Stimulated activated naive B cell treated with anti-CD40 and anti-IgM and Interleukin-4, amounts not matched to agents 10 μg/mL and 1 μg/mL and 100 μg/mL, for 72 hours (primary cell): ENCODE data around the gene GANAB.
A peak's percentile ranks its signal among the peaks of the same experiment; 100 is the strongest.
"Not testable (repeated sequence)": the region's sequence is repeated elsewhere in the genome, so short reads cannot be mapped to it uniquely, and the experiment has no call there.

Source experiments
- ATAC-seq, 2 donors: fragments of 150-1000 bp; cut with Tn5 transposase; replicated peaks; 2 replicates each; pipeline ENCODE4 v1.10.0; 2021; ENCODE audit warnings: moderate library complexity in 1 of 2
- DNase-seq: peaks from one replicate; pipeline ENCODE4 v3.0.0; 2021
- H3K27ac Mint-ChIP-seq: one replicate; pipeline ENCODE4 v1.8.0; 2022; ENCODE audit warnings: mild to moderate bottlenecking, mixed read lengths
- H3K27me3 Mint-ChIP-seq, 2 donors: one replicate each; pipeline ENCODE4 v1.8.0; 2022; ENCODE audit warnings: mixed read lengths in 2 of 2
- H3K36me3 Mint-ChIP-seq, 2 donors: one replicate each; pipeline ENCODE4 v1.8.0; 2022; ENCODE audit warnings: mixed read lengths in 2 of 2, mild to moderate bottlenecking in 1 of 2
- H3K4me1 Mint-ChIP-seq, 2 donors: one replicate each; pipeline ENCODE4 v1.8.0; 2022; ENCODE audit warnings: mixed read lengths in 2 of 2, mild to moderate bottlenecking in 1 of 2
- H3K4me3 Mint-ChIP-seq, 2 donors: one replicate each; pipeline ENCODE4 v1.8.0; 2022; ENCODE audit warnings: mild to moderate bottlenecking in 2 of 2, mixed read lengths in 2 of 2, moderate library complexity in 1 of 2
- H3K9me3 Mint-ChIP-seq, 2 donors: one replicate each; pipeline ENCODE4 v1.8.0; 2022; ENCODE audit warnings: mixed read lengths in 2 of 2, mild to moderate bottlenecking in 1 of 2

GANAB gene

DNA sequence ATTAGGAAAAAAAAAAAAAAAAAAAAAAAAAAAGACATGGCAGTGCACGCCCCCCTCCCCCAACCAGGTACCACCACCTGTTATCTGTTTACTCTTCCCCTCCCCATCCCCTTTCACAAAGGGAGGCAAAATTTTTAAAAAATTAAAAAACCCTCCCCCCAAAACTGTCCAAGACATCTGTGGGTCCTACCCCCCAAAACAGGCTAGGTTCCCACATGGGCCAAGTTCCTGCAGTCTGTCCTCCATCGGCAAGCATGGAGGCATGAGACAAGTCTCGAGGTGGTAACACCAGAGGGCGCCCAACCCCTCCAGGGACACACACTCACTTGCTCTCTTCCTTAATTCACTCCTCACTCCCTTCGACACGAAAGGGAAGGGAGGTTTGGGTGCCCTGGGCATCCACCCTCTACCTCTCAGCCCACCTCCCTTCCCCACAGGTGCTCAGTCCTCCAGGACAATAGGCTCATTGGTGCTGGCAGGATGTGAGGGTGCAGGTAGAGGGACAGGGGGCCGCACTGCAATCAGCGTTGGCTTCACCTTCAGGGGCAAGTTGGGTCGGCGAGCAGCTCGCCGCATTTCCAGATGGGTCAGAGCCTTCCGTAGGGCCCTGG lies 52.9 kb downstream of the GANAB start:
- ATAC-seq, result no peak
- peak overlapping the region; percentile 41 to 69 for H3K4me3 Mint-ChIP-seq
- no peak for DNase-seq
- peak overlapping the region; percentile 90 for H3K27ac Mint-ChIP-seq
- H3K27me3 Mint-ChIP-seq, result no peaks in the 10 kb centered on the region
- H3K36me3 Mint-ChIP-seq, result peaks cover 51 to 60% of the 10 kb centered on the region in 2 donors
- peaks cover 33 to 62% of the 10 kb centered on the region in 2 donors for H3K4me1 Mint-ChIP-seq
- H3K9me3 Mint-ChIP-seq, result no peaks in the 10 kb centered on the region

DNA sequence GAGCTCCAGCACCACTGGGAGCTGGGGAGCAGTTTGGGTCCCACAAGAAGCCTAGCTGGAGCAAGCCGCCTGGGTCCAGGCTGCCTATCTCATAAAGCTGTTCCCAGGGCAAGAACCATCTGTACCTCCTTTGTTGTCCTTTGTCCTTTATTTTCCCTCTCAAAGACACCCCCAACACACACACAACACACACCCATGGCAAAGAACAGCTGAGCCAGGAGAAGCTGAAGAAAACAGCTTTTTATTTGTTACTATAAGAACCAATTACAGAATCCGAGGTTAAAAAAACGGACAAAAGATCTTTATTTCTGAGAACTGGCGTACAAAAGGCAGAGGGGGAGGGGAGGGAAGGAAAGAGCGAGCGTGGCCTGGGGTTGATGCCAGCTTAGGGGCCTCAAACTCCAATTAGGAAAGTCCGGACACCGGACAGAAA lies 53.4 kb downstream of the GANAB start:
- Mint-ChIP-seq H3K4me1 (peaks cover 29 to 57% of the 10 kb centered on the region in 2 donors), H3K9me3 (no peaks in the 10 kb centered on the region), H3K36me3 (peaks cover 46 to 55% of the 10 kb centered on the region in 2 donors), H3K4me3 (no peak overlapping the region), H3K27me3 (no peaks in the 10 kb centered on the region), H3K27ac (peak overlapping the region; percentile 99)
- ATAC-seq (no peak), DNase-seq (no peak)

DNA sequence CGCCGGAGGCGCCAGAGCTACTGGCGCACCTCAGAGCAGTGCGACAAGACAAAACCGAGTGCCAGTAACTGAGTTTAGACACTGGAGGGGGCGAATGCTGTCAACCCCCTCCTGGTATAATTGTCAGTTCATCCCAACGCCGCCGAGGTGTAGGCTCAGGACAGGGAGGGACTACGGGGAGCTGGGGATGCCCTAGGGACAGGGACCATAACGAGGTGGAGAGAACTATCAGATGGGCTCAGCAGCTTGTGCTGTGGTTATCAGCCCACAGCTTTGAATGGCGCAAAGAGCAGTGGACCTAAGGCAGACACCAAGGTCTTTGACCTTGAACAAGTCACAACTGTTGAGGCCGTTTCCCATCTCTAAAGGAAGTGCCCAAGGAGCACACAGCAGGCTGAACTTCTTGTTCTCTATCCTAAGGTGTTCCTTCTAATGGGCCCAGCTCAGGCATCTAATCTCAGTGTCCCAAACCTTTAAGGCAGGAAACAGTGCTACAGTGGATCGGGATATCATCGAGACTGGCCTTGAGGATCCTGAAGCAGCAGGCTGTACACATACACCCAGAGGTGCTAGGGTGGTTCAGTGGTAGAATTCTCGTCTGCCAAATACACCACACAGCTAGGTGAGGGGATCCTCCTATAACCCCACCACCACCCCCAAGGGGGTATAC lies 54.1 kb downstream of the GANAB start:
- DNase-seq (no peak), ATAC-seq (peak; percentile 6 to 8)
- H3K4me3 Mint-ChIP-seq, result peak overlapping the region; percentile 92 to 97
- no peaks in the 10 kb centered on the region for H3K9me3 Mint-ChIP-seq
- H3K27ac Mint-ChIP-seq, result peak overlapping the region; percentile 99
- peaks cover 23 to 49% of the 10 kb centered on the region in 2 donors for H3K4me1 Mint-ChIP-seq
- peaks cover 41 to 48% of the 10 kb centered on the region in 2 donors for H3K36me3 Mint-ChIP-seq
- H3K27me3 Mint-ChIP-seq, result no peaks in the 10 kb centered on the region

DNA sequence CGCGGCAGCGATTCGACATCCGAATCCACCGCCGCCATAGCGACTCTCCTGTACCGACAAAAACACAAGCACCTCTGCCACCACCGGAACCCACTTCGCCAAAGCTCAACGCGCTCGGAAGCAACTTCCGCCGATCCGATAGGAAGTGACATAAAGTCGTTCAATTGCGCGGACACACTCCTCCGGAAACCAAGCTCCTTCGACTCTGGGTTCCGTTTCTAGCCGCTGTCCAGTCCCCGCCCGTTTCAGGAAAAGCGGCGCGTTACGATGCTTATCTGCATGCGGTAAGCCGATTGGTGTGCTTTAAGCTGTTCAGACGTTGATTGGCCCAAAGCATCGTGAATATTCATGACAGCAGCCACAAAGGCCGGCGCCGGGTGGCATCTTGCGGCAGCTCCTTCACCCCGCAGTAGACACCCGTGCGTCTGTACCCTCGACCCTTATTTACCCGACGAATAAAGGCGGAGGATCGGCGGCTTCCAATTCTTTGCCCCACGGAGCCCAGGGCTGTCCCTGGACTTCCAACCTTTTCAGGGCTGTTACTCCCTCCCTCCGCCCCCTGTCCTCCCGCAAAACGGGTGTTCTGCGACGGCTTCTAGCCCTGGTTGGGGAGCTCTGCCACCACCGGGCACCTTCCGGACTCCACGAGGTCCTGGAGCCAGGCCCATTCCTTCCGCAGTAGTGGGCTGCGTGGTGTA lies 54.8 kb downstream of the GANAB start, which contains the start of gene TUT1:
TSS of gene TUT1 (minus strand) at position 76 of the 698 bp plus-strand sequence. CDS start at position 38, 38 bp downstream.
- no peaks in the 10 kb centered on the region for H3K9me3 Mint-ChIP-seq
- H3K27ac Mint-ChIP-seq, result peak within 1 kb of the TSS; percentile 99
- peak within 1 kb of the TSS; percentile 92 to 97 for H3K4me3 Mint-ChIP-seq
- no peaks in the 10 kb centered on the region for H3K27me3 Mint-ChIP-seq
- ATAC-seq, result peak; percentile 89 to 95
- H3K4me1 Mint-ChIP-seq, result peaks cover 21 to 46% of the 10 kb centered on the region in 2 donors
- DNase-seq, result peak; percentile 96
- peaks cover 37 to 47% of the 10 kb centered on the region in 2 donors for H3K36me3 Mint-ChIP-seq

DNA sequence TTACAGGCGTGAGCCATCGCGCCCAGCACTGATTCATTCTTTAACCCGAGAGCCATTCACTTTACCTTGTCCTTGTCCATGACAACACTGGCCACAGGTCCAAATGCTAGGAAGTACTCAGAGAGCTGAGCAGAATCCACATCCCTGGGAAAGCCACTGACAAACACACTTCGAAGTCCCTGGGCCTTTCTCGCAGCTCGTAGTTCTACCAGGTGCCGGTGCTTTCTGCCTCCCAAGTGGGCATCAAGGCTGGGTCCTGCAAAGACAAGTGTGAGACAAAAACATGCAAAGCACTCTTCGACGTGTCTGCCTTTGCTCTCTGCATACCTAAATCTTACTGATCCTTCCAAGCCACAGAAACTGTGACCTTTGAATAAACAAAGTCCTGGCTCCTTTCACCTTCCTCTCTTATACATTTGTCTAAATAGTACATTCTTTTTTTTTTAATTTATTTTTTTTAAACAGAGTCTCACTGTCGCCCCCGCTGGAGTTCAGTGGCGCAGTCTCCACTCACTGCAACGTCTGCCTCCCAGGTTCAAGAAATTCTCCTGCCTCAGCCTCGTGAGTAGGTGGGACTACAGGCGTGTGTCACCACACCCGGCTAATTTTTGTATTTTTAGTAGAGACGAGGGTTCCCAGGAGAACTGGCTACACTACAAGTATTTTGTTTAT lies 57.3 kb downstream of the GANAB start:
- peak overlapping the region in 1 of 2 donors; percentile 17 for H3K4me3 Mint-ChIP-seq
- H3K27me3 Mint-ChIP-seq, result no peaks in the 10 kb centered on the region
- DNase-seq, result no peak
- peaks cover 23 to 38% of the 10 kb centered on the region in 2 donors for H3K36me3 Mint-ChIP-seq
- H3K4me1 Mint-ChIP-seq, result peaks cover 19 to 32% of the 10 kb centered on the region in 2 donors
- ATAC-seq, result no peak
- peak overlapping the region; percentile 25 for H3K27ac Mint-ChIP-seq
- H3K9me3 Mint-ChIP-seq, result no peaks in the 10 kb centered on the region

DNA sequence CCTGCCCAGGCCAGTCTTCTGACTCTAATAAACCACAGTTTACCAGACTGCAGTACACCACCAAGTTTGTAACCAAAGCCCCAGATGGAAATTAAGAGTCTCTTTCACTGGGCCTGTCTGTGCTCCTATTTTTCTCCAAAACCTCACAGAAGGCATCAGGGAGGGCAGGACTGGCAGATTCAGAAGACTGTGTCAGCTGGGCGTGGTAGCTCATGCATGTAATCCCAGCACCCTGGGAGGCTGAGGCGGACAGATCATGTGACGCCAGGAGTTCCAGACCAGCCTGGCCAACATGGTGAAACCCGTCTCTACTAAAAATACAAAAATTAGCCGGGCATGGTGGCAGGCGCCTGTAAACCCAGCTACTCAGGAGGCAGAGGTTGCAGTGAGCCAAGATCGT lies 61.1 kb downstream of the GANAB start:
- not testable (repeated sequence) for DNase-seq, H3K9me3 Mint-ChIP-seq, H3K27ac Mint-ChIP-seq, ATAC-seq, H3K4me3 Mint-ChIP-seq, H3K4me1 Mint-ChIP-seq, H3K27me3 Mint-ChIP-seq
- peaks cover 15 to 25% of the 10 kb centered on the region in 2 donors for H3K36me3 Mint-ChIP-seq

DNA sequence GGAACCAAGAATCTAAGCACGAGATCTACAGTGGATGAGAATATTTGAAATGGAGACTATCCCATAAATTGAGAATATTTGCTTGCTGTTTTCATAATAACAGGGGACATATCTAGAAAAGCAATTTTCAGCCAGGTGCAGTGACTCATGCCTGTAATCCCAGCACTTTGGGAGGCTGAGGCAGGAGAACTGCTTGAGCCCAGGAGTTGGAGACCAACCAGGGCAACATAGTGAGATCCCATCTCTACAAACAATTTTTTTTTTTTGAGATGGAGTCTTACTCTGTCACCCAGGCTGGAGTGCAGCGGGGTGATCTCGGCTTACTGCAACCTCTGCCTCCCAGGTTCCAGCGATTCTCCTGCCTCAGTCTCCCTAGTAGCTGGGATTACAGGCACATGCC lies 64.7 kb downstream of the GANAB start:
- peaks cover 24 to 36% of the 10 kb centered on the region in 2 donors for H3K36me3 Mint-ChIP-seq
- ATAC-seq, H3K4me1 Mint-ChIP-seq, H3K27ac Mint-ChIP-seq, H3K9me3 Mint-ChIP-seq, H3K4me3 Mint-ChIP-seq, H3K27me3 Mint-ChIP-seq, DNase-seq: not testable (repeated sequence)

DNA sequence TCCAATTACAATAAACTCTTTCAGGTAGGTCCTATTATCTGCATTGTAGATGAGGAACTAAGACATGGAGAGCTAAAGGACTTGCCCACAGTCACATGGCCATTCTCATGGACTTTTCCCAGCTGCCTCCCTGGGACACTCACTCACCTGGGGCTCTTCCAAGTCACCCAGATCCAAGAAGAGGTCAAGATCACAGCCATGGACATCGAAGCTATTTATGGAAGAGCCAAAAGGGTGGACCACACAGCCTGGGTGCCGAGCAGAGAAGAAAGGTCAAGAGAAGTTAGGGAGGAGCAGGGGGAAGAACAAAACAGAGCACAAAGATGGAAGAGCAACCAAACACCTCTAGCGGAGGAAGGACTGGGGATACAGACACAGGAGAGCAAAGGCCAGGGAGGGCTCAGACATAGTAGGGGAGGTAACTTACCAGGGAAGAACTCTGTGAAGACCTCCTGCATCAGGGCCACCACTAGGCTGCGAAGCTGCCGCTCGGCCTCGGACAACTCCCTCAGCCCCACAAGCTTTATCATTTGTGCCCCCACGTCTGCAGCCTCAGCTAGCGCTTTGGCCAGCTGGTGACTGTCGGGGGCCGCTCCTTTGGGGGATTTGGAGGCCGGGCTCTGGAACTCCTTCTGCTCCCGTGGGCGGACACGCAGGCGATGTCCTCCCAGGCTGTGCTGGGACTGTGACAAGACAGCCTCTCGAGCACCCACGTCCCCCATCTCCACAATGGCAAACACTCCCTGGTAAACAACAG lies 65.3 kb downstream of the GANAB start:
- Mint-ChIP-seq H3K9me3 (no peaks in the 10 kb centered on the region), H3K27me3 (no peaks in the 10 kb centered on the region), H3K4me3 (no peak overlapping the region), H3K27ac (peak overlapping the region; percentile 57), H3K36me3 (peaks cover 24 to 38% of the 10 kb centered on the region in 2 donors), H3K4me1 (peaks cover 4 to 7% of the 10 kb centered on the region in 2 donors)
- DNase-seq, result no peak
- ATAC-seq, result no peak

DNA sequence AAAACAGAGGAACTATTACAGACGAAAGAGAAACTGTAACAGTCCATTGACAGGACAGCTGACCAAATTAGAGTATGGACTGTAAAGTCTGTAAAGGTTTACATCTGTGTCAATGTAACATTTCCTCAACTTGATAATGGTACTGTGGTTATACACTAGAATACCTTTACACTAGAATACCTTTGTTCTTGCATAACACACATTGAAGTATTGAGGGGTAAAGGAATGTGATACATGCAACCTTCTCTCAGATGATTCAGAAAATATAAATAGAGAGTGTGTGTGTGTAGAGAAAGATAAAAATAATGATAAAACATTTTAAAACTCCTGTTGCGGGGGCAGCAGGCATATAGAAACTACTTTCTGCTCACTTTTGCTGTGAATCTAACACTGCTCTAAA lies 67.2 kb downstream of the GANAB start:
- no peak for DNase-seq
- H3K4me3 Mint-ChIP-seq, result no peak overlapping the region
- H3K36me3 Mint-ChIP-seq, result peaks cover 34 to 49% of the 10 kb centered on the region in 2 donors

DNA sequence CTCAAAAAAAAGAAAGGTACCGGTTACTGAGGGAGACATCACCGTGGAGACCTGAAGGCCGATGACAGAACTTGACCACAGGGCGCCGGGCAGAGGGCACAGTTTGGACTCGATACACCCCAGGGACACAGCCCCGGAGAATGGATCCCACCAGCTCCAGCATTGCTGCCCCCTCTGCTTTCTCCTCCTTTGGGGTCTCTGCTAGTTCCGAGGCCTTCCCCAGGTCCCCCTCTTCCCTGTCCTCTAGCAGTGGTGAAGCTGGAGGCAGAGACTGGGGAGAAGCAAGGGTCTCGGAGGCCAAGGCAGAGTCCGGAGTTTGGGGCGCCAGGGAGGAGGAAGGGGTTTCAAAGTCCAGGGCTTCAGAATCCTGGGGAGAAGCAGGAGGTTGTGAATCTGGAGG lies 67.9 kb downstream of the GANAB start:
- no peak overlapping the region for H3K4me3 Mint-ChIP-seq
- H3K27ac Mint-ChIP-seq, result no peak overlapping the region
- ATAC-seq, result no peak

More for the DNA sequence above, 67.2 kb downstream of the GANAB start:
- Mint-ChIP-seq H3K4me1 (peaks cover 16 to 25% of the 10 kb centered on the region in 2 donors), H3K27ac (no peak overlapping the region), H3K27me3 (no peaks in the 10 kb centered on the region), H3K9me3 (no peaks in the 10 kb centered on the region)
- no peak for ATAC-seq

DNA sequence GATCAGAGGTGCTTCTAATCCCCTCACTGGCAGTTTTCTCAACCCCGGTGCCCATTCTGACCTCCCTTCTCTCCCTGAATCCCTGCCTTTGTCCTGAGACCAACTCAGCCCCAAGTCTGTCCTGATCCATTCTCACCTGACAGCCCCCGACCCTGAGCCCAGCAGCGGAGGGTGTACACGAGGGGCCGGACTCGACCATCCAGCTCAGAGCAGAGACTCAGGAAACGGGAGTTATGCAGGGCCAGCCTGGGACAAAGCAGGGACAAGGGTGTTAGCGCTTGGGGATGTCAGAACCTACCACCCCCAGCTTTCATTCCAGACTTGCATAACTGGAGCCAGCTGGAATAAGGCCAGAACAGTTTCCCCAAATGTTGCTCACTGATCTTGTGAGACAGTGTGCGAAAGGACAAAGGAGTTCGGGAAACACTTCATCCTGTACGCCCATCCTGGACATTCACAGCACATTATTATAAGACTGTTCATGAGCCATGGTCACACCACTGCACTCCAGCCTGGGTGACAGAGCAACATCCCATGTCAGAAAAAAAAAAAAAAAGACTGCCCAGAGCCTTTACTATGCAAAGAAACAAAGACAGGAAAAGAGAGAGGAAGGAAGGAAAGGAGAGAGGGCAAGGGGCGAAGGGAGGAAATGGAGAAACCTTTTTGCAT lies 69.2 kb downstream of the GANAB start:
- DNase-seq, result no peak
- Mint-ChIP-seq H3K9me3 (no peaks in the 10 kb centered on the region), H3K4me1 (peaks cover 25 to 39% of the 10 kb centered on the region in 2 donors), H3K36me3 (peaks cover 48 to 61% of the 10 kb centered on the region in 2 donors), H3K4me3 (no peak overlapping the region), H3K27ac (peak overlapping the region; percentile 26), H3K27me3 (no peaks in the 10 kb centered on the region)
- no peak for ATAC-seq

More for the DNA sequence above, 67.9 kb downstream of the GANAB start:
- Mint-ChIP-seq H3K36me3 (peaks cover 34 to 48% of the 10 kb centered on the region in 2 donors), H3K27me3 (no peaks in the 10 kb centered on the region), H3K9me3 (no peaks in the 10 kb centered on the region), H3K4me1 (peaks cover 18 to 26% of the 10 kb centered on the region in 2 donors)
- DNase-seq, result no peak

DNA sequence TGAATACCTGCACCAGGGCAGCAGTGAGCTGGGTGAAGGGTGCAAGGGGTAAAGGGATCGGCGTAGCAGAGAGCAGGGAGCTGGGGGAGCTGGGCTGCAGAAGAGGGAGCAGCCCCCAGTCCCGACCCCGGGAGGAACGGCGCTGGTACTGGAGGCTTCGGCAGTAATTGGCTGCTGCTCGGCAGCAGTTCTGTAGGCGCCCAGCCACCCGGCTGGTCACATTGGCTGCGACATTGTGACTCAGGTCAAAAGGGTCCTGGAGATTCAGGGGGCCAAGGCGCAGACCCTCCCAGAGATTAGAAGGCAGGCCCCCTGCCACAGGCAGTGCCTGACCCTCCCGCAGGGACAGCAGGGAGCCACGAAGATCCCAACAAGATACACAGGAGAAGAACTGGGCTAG lies 70.6 kb downstream of the GANAB start:
- no peaks in the 10 kb centered on the region for H3K9me3 Mint-ChIP-seq
- H3K36me3 Mint-ChIP-seq, result peaks cover 54 to 67% of the 10 kb centered on the region in 2 donors
- H3K4me1 Mint-ChIP-seq, result peaks cover 36 to 53% of the 10 kb centered on the region in 2 donors
- no peaks in the 10 kb centered on the region for H3K27me3 Mint-ChIP-seq
- H3K27ac Mint-ChIP-seq, result peak overlapping the region; percentile 80
- peak overlapping the region; percentile 94 to 97 for H3K4me3 Mint-ChIP-seq
- ATAC-seq (no peak), DNase-seq (no peak)

DNA sequence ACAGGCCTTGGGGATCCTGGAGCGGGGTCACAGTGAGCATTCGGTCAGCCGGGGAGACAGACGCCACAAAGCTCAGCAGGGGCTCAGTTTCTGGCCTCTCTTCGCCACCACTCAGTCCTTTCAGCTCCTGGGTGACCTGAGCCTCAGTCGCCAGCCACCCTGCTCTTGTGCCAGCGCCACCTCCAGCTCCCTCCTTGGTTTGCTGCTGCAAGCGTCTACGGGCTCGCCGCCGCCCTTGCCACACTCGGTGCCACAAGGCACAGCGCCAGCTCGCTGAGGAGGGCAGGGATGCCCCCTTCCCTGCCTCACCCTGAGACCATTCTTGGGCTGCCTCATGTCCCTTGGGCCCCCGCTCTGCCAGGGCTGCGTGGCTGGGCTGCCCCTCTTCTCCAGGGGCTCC lies 71.3 kb downstream of the GANAB start:
- Mint-ChIP-seq H3K4me3 (peak overlapping the region; percentile 94 to 97), H3K9me3 (no peaks in the 10 kb centered on the region), H3K4me1 (peaks cover 40 to 60% of the 10 kb centered on the region in 2 donors), H3K27me3 (no peaks in the 10 kb centered on the region), H3K27ac (peak overlapping the region; percentile 99), H3K36me3 (peaks cover 58 to 72% of the 10 kb centered on the region in 2 donors)
- DNase-seq (no peak), ATAC-seq (no peak)
